WTC11 (cell line): Measurements from ENCODE around the gene VCPKMT. TPM values are rescaled to one million over a fixed set of nuclear protein-coding genes. Genes with fewer than 3 reads are reported as not detected.
A peak's percentile ranks its signal among the peaks of the same experiment; 100 is the strongest.

Experiments
- ATAC-seq: fragments of 200-7000 bp; cut with Tn5 transposase; 2 replicates; pipeline ENCODE4 v1.10.0; 2021; ENCODE audit warnings: mild to moderate bottlenecking, moderate library complexity
- CTCF ChIA-PET: fragments of 300-600 bp; sonication (Branson Sonifier 250); formaldehyde crosslinking; loops from one replicate; lab custom pipeline; 2021; ENCODE audit warnings: antibody characterized with exemption; lab: Charles Lee
- POLR2A ChIA-PET: fragments of 350-600 bp; sonication (Branson Sonifier 250); formaldehyde crosslinking; loops from one replicate; lab custom pipeline; 2021; ENCODE audit warnings: antibody characterized with exemption; lab: Charles Lee
- DNase-seq: peaks from one replicate; pipeline ENCODE4 v3.0.0; 2021; ENCODE audit warnings: low spot score
- H3K27ac Mint-ChIP-seq: 2 replicates; pipeline ENCODE4 v1.8.0; 2021; ENCODE audit warnings: mixed read lengths
- H3K27me3 Mint-ChIP-seq: 2 replicates; pipeline ENCODE4 v1.8.0; 2021; ENCODE audit warnings: low read depth, mild to moderate bottlenecking, moderate library complexity, mixed read lengths
- H3K36me3 Mint-ChIP-seq: 2 replicates; pipeline ENCODE4 v1.8.0; 2021; ENCODE audit warnings: mixed read lengths
- H3K4me1 Mint-ChIP-seq: 2 replicates; pipeline ENCODE4 v1.8.0; 2022; ENCODE audit warnings: mixed read lengths
- H3K4me3 Mint-ChIP-seq: 2 replicates; pipeline ENCODE4 v1.8.0; 2021; ENCODE audit warnings: mild to moderate bottlenecking, moderate library complexity, mixed read lengths
- H3K9me3 Mint-ChIP-seq: 2 replicates; pipeline ENCODE4 v1.8.0; 2021; ENCODE audit warnings: mixed read lengths
- CREM ChIP-seq: sonication (generic); formaldehyde crosslinking; IDR thresholded peaks from 2 replicates; pipeline ENCODE4 v1.8.1; 2022; ENCODE audit warnings: mild to moderate bottlenecking, missing genetic modification reagents, moderate library complexity
- ESRRA ChIP-seq: sonication (generic); formaldehyde crosslinking; IDR thresholded peaks from 2 replicates; pipeline ENCODE4 v1.8.1; 2022; ENCODE audit warnings: mild to moderate bottlenecking, missing genetic modification reagents, borderline replicate concordance
- GABPB1 ChIP-seq: sonication (generic); formaldehyde crosslinking; IDR thresholded peaks from 2 replicates; pipeline ENCODE4 v1.8.1; 2023; ENCODE audit warnings: mild to moderate bottlenecking, missing genetic modification reagents
- JAZF1 ChIP-seq: fragments of 250-450 bp; sonication (Bioruptor Pico); IDR thresholded peaks from 2 replicates; pipeline ENCODE4 v1.9.0; 2021; ENCODE audit warnings: moderate library complexity, mild to moderate bottlenecking, inconsistent platforms
- JUN ChIP-seq: sonication (generic); formaldehyde crosslinking; IDR thresholded peaks from 2 replicates; pipeline ENCODE4 v1.8.0; 2023; ENCODE audit warnings: mild to moderate bottlenecking, missing genetic modification reagents
- NR2C2 ChIP-seq: sonication (generic); formaldehyde crosslinking; IDR thresholded peaks from 2 replicates; pipeline ENCODE4 v1.8.0; 2022; ENCODE audit warnings: mild to moderate bottlenecking, missing genetic modification reagents
- RORB ChIP-seq: fragments of 250-450 bp; sonication (Bioruptor Pico); IDR thresholded peaks from 2 replicates; pipeline ENCODE4 v1.9.0; 2021; ENCODE audit warnings: mild to moderate bottlenecking
- SMAD3 ChIP-seq: sonication (generic); formaldehyde crosslinking; IDR thresholded peaks from 2 replicates; pipeline ENCODE4 v1.8.0; 2022; ENCODE audit warnings: missing genetic modification reagents, mild to moderate bottlenecking, borderline replicate concordance
- SMAD4 ChIP-seq: sonication (generic); formaldehyde crosslinking; IDR thresholded peaks from 2 replicates; pipeline ENCODE4 v1.8.0; 2022; ENCODE audit warnings: mild to moderate bottlenecking, missing genetic modification reagents
- SOX15 ChIP-seq: fragments of 250-450 bp; sonication (Bioruptor Pico); IDR thresholded peaks from 2 replicates; pipeline ENCODE4 v1.9.0; 2021; ENCODE audit warnings: mild to moderate bottlenecking
- TCF7 ChIP-seq: sonication (generic); formaldehyde crosslinking; IDR thresholded peaks from 2 replicates; pipeline ENCODE4 v1.8.0; 2022; ENCODE audit warnings: mild to moderate bottlenecking, low read depth, missing genetic modification reagents, moderate library complexity
- ZNF138 ChIP-seq: sonication (generic); formaldehyde crosslinking; conservative IDR thresholded peaks from 2 replicates; pipeline ENCODE4 v1.8.1; 2022; ENCODE audit warnings: mild to moderate bottlenecking, moderate library complexity, missing genetic modification reagents
- ZNF232 ChIP-seq: sonication (generic); formaldehyde crosslinking; IDR thresholded peaks from 2 replicates; pipeline ENCODE4 v1.8.0; 2022; ENCODE audit warnings: mild to moderate bottlenecking, missing genetic modification reagents
- ZNF263 ChIP-seq: sonication (generic); formaldehyde crosslinking; IDR thresholded peaks from 2 replicates; pipeline ENCODE4 v1.8.1; 2022; ENCODE audit warnings: low read depth, mild to moderate bottlenecking, moderate library complexity, missing genetic modification reagents
- ZNF423 ChIP-seq: fragments of 250-450 bp; sonication (Bioruptor Pico); IDR thresholded peaks from 2 replicates; pipeline ENCODE4 v2.1.2; 2022; ENCODE audit warnings: mild to moderate bottlenecking, moderate library complexity
- ZNF671 ChIP-seq: fragments of 250-450 bp; sonication (Bioruptor Pico); IDR thresholded peaks from 2 replicates; pipeline ENCODE4 v1.8.0; 2021; ENCODE audit warnings: mild to moderate bottlenecking
- total RNA-seq: library from RNA; stranded (reverse); gene quantifications from 3 replicates; pipeline ENCODE4 v1.2.3, GENCODE V29; 2021
- TF ChIP-seq, protein P1 (sequence below): sonication (generic); formaldehyde crosslinking; IDR thresholded peaks from 2 replicates; pipeline ENCODE4 v1.8.1; 2023; ENCODE audit warnings: mild to moderate bottlenecking, missing genetic modification reagents
- TF ChIP-seq, protein P2 (sequence below): sonication (generic); formaldehyde crosslinking; IDR thresholded peaks from 2 replicates; pipeline ENCODE4 v1.8.0; 2023; ENCODE audit warnings: mild to moderate bottlenecking, missing genetic modification reagents
- TF ChIP-seq, protein P3 (sequence below): sonication (generic); formaldehyde crosslinking; IDR thresholded peaks from 2 replicates; pipeline ENCODE4 v1.8.0; 2022; ENCODE audit warnings: mild to moderate bottlenecking, missing genetic modification reagents
- TF ChIP-seq, protein P4 (sequence below): sonication (generic); formaldehyde crosslinking; IDR thresholded peaks from 2 replicates; pipeline ENCODE4 v1.8.1; 2022; ENCODE audit warnings: mild to moderate bottlenecking, moderate library complexity, missing genetic modification reagents
- TF ChIP-seq, protein P5 (sequence below): sonication (generic); formaldehyde crosslinking; IDR thresholded peaks from 2 replicates; pipeline ENCODE4 v1.8.0; 2022; ENCODE audit warnings: mild to moderate bottlenecking, missing genetic modification reagents
- TF ChIP-seq, protein P6 (sequence below): sonication (generic); formaldehyde crosslinking; conservative IDR thresholded peaks from 2 replicates; pipeline ENCODE4 v1.8.1; 2022; ENCODE audit warnings: mild to moderate bottlenecking, missing genetic modification reagents
- TF ChIP-seq, protein P7 (sequence below): sonication (generic); formaldehyde crosslinking; IDR thresholded peaks from 2 replicates; pipeline ENCODE4 v1.8.1; 2022; ENCODE audit warnings: low read depth, mild to moderate bottlenecking, moderate library complexity, missing genetic modification reagents, borderline replicate concordance
- TF ChIP-seq, protein P8 (sequence below): sonication (generic); formaldehyde crosslinking; IDR thresholded peaks from 2 replicates; pipeline ENCODE4 v1.8.1; 2023; ENCODE audit warnings: mild to moderate bottlenecking, missing genetic modification reagents, borderline replicate concordance

Gene VCPKMT
- total RNA-seq, 1 experiment from 2014 or later: 11.5 TPM

DNA sequence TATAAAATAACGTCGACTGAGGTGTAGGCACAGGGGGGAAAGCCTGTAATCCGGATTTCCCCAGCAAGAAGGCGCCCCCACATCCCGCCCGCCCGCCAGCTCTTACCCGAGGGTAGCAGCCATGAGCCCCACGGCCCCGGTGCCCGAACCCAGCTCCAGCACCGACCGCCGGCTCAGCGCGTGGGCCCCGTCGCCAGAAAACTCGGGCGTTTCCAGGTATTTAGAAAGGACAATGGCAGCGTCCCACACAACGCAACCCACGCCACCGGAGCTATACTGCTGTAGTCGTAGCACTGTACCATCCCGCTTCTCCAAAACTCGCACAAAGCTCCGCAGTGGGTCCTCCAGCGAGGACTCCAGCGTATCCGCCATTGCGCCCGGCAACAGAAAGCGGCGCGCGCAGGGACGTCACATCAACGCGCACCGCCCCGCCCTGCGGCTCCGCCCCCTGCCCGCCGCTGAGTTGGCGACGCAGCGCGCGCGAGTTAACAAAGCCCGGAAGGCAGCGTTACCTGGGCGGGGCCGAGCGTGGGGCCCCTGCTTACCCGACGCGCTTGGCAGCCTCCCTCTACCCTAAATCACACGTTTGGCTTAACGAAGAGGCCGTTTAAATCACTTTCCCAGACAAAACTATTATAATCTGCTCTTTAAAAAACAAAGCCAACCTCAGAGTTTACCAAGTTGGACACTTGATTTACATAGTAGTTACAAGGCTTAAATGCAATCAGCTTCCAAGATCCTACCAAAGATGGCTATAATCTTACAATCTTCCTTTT, at the start of gene VCPKMT (continued):
- TF ChIP-seq, protein P1, sequence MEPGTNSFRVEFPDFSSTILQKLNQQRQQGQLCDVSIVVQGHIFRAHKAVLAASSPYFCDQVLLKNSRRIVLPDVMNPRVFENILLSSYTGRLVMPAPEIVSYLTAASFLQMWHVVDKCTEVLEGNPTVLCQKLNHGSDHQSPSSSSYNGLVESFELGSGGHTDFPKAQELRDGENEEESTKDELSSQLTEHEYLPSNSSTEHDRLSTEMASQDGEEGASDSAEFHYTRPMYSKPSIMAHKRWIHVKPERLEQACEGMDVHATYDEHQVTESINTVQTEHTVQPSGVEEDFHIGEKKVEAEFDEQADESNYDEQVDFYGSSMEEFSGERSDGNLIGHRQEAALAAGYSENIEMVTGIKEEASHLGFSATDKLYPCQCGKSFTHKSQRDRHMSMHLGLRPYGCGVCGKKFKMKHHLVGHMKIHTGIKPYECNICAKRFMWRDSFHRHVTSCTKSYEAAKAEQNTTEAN: peak; percentile 57; the same call in 1 of the 2 replicates
- TF ChIP-seq, protein P2, sequence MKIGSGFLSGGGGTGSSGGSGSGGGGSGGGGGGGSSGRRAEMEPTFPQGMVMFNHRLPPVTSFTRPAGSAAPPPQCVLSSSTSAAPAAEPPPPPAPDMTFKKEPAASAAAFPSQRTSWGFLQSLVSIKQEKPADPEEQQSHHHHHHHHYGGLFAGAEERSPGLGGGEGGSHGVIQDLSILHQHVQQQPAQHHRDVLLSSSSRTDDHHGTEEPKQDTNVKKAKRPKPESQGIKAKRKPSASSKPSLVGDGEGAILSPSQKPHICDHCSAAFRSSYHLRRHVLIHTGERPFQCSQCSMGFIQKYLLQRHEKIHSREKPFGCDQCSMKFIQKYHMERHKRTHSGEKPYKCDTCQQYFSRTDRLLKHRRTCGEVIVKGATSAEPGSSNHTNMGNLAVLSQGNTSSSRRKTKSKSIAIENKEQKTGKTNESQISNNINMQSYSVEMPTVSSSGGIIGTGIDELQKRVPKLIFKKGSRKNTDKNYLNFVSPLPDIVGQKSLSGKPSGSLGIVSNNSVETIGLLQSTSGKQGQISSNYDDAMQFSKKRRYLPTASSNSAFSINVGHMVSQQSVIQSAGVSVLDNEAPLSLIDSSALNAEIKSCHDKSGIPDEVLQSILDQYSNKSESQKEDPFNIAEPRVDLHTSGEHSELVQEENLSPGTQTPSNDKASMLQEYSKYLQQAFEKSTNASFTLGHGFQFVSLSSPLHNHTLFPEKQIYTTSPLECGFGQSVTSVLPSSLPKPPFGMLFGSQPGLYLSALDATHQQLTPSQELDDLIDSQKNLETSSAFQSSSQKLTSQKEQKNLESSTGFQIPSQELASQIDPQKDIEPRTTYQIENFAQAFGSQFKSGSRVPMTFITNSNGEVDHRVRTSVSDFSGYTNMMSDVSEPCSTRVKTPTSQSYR (CRISPR knock-in tag): no peak
- TF ChIP-seq, protein P3, sequence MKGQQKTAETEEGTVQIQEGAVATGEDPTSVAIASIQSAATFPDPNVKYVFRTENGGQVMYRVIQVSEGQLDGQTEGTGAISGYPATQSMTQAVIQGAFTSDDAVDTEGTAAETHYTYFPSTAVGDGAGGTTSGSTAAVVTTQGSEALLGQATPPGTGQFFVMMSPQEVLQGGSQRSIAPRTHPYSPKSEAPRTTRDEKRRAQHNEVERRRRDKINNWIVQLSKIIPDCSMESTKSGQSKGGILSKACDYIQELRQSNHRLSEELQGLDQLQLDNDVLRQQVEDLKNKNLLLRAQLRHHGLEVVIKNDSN (CRISPR knock-in tag): no peak
- TF ChIP-seq, protein P4, sequence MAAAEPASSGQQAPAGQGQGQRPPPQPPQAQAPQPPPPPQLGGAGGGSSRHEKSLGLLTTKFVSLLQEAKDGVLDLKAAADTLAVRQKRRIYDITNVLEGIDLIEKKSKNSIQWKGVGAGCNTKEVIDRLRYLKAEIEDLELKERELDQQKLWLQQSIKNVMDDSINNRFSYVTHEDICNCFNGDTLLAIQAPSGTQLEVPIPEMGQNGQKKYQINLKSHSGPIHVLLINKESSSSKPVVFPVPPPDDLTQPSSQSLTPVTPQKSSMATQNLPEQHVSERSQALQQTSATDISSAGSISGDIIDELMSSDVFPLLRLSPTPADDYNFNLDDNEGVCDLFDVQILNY (CRISPR knock-in tag): peak; percentile 88
- TF ChIP-seq, protein P5, sequence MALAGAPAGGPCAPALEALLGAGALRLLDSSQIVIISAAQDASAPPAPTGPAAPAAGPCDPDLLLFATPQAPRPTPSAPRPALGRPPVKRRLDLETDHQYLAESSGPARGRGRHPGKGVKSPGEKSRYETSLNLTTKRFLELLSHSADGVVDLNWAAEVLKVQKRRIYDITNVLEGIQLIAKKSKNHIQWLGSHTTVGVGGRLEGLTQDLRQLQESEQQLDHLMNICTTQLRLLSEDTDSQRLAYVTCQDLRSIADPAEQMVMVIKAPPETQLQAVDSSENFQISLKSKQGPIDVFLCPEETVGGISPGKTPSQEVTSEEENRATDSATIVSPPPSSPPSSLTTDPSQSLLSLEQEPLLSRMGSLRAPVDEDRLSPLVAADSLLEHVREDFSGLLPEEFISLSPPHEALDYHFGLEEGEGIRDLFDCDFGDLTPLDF (CRISPR knock-in tag): no peak
- TF ChIP-seq JAZF1 (CRISPR knock-in tag) (no peak), ZNF423 (CRISPR knock-in tag) (no peak), RORB (no peak), ZNF671 (CRISPR knock-in tag) (peak; percentile 21; the same call in 1 of the 2 replicates), SMAD3 (CRISPR knock-in tag) (0 out of 2 replicates have a peak, but pooled peaks have one; percentile 55), SOX15 (CRISPR knock-in tag) (no peak), TCF7 (no peak), ESRRA (CRISPR knock-in tag) (no peak), JUN (CRISPR knock-in tag) (no peak), SMAD4 (CRISPR knock-in tag) (no peak), CREM (CRISPR knock-in tag) (peak; percentile 96)
- TF ChIP-seq, protein P6, sequence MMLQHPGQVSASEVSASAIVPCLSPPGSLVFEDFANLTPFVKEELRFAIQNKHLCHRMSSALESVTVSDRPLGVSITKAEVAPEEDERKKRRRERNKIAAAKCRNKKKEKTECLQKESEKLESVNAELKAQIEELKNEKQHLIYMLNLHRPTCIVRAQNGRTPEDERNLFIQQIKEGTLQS (CRISPR knock-in tag): no peak

DNA sequence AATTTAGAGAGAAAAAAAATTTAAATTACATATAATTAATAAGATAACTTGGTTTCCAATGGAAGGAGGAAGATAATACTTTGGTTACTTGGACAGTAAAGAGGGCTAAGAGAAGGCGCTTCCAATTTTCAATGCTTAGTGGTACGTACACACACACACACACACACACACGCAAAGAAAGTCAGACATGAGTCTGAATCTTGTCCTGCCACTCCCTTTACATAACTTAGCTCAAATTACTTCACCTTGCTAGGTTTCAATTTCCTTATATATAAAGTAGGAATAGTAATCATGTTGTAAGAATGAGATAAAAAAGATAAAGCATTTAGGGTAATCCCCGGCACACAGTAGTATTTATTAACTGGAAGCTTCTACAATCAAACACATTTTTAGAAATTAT, 39.7 kb upstream of the VCPKMT start:
- peaks cover 8% of the 10 kb centered on the region; the same call in 1 of the 2 replicates for H3K36me3 Mint-ChIP-seq
- no peaks in the 10 kb centered on the region for H3K9me3 Mint-ChIP-seq
- no peaks in the 10 kb centered on the region for H3K4me1 Mint-ChIP-seq
- no peak overlapping the region for H3K4me3 Mint-ChIP-seq
- ChIA-PET POLR2A (no interaction called here), CTCF (no interaction called here)
- ATAC-seq (no peak), DNase-seq (no peak)
- TF ChIP-seq ZNF138 (CRISPR knock-in tag) (no peak), GABPB1 (no peak), NR2C2 (CRISPR knock-in tag) (no peak), ZNF263 (no peak), ZNF232 (CRISPR knock-in tag) (no peak)
- TF ChIP-seq, protein P7, sequence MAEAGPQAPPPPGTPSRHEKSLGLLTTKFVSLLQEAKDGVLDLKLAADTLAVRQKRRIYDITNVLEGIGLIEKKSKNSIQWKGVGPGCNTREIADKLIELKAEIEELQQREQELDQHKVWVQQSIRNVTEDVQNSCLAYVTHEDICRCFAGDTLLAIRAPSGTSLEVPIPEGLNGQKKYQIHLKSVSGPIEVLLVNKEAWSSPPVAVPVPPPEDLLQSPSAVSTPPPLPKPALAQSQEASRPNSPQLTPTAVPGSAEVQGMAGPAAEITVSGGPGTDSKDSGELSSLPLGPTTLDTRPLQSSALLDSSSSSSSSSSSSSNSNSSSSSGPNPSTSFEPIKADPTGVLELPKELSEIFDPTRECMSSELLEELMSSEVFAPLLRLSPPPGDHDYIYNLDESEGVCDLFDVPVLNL (CRISPR knock-in tag): no peak
- TF ChIP-seq, protein P6 (CRISPR knock-in tag): no peak
- TF ChIP-seq, protein P8, sequence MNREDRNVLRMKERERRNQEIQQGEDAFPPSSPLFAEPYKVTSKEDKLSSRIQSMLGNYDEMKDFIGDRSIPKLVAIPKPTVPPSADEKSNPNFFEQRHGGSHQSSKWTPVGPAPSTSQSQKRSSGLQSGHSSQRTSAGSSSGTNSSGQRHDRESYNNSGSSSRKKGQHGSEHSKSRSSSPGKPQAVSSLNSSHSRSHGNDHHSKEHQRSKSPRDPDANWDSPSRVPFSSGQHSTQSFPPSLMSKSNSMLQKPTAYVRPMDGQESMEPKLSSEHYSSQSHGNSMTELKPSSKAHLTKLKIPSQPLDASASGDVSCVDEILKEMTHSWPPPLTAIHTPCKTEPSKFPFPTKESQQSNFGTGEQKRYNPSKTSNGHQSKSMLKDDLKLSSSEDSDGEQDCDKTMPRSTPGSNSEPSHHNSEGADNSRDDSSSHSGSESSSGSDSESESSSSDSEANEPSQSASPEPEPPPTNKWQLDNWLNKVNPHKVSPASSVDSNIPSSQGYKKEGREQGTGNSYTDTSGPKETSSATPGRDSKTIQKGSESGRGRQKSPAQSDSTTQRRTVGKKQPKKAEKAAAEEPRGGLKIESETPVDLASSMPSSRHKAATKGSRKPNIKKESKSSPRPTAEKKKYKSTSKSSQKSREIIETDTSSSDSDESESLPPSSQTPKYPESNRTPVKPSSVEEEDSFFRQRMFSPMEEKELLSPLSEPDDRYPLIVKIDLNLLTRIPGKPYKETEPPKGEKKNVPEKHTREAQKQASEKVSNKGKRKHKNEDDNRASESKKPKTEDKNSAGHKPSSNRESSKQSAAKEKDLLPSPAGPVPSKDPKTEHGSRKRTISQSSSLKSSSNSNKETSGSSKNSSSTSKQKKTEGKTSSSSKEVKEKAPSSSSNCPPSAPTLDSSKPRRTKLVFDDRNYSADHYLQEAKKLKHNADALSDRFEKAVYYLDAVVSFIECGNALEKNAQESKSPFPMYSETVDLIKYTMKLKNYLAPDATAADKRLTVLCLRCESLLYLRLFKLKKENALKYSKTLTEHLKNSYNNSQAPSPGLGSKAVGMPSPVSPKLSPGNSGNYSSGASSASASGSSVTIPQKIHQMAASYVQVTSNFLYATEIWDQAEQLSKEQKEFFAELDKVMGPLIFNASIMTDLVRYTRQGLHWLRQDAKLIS (CRISPR knock-in tag): no peak
- no peaks in the 10 kb centered on the region for H3K27me3 Mint-ChIP-seq
- H3K27ac Mint-ChIP-seq: no peak overlapping the region
